CD4-positive, alpha-beta T cell treated with Interleukin-12 subunit alpha and Interleukin-12 subunit beta, for 1 hour (primary cell): ENCODE results near the gene ZG16.

ENCODE experiments used
- DNase-seq: peaks from one replicate; pipeline ENCODE4 v3.0.0-alpha.2; 2020

The ZG16 gene

GRCh38 chr16:29831490-29831889, 53.4 kb downstream of the ZG16 start:
- DNase-seq: no peak
